Measurements from ENCODE around the gene TAC1. TPM values are rescaled to one million over a fixed set of nuclear protein-coding genes. Genes with fewer than 3 reads are reported as not detected.
"Not testable (repeated sequence)": the region's sequence is repeated elsewhere in the genome, so short reads cannot be mapped to it uniquely, and the experiment has no call there.

Gene TAC1
- total RNA-seq, 1 donor from 2014 or later, result not detected

DNA sequence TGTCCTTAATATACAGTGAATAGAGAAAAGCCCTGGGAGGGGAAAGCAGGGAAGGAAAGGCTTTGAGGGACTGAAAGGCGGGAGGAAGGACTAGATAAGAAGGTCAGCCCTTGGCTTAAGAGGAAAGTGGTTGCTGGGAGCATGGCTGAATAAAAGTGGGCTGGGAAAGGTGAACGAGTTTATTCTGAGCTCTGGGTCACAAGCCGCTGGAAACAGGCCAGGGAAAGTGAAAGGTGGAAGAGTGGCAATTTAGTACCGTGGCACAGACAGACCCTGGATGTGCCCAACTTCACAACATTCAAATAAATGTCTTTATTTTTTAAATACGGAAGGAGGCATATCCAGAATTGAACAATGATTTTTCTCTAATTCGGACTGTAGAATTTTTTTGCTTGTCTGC lies 39.7 kb downstream of the TAC1 start:
- H3K36me3 ChIP-seq, result no peaks in the 10 kb centered on the region
- no peaks in the 10 kb centered on the region for H3K4me1 ChIP-seq
- intact Hi-C loops (cut with micrococcal nuclease), result no loop called here
- H3K27me3 ChIP-seq (ENCODE audit: low read depth), result no peaks in the 10 kb centered on the region
- H3K9me3 ChIP-seq (replicated peaks), result no peaks in the 10 kb centered on the region
- TF ChIP-seq, protein P1, sequence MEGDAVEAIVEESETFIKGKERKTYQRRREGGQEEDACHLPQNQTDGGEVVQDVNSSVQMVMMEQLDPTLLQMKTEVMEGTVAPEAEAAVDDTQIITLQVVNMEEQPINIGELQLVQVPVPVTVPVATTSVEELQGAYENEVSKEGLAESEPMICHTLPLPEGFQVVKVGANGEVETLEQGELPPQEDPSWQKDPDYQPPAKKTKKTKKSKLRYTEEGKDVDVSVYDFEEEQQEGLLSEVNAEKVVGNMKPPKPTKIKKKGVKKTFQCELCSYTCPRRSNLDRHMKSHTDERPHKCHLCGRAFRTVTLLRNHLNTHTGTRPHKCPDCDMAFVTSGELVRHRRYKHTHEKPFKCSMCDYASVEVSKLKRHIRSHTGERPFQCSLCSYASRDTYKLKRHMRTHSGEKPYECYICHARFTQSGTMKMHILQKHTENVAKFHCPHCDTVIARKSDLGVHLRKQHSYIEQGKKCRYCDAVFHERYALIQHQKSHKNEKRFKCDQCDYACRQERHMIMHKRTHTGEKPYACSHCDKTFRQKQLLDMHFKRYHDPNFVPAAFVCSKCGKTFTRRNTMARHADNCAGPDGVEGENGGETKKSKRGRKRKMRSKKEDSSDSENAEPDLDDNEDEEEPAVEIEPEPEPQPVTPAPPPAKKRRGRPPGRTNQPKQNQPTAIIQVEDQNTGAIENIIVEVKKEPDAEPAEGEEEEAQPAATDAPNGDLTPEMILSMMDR (IDR thresholded peaks at IDR 0.05; ENCODE audit: borderline replicate concordance), result no peak
- H3K4me3 ChIP-seq, result no peak overlapping the region
- H3K27ac ChIP-seq (replicated peaks), result no peak overlapping the region
- no peak for DNase-seq

DNA sequence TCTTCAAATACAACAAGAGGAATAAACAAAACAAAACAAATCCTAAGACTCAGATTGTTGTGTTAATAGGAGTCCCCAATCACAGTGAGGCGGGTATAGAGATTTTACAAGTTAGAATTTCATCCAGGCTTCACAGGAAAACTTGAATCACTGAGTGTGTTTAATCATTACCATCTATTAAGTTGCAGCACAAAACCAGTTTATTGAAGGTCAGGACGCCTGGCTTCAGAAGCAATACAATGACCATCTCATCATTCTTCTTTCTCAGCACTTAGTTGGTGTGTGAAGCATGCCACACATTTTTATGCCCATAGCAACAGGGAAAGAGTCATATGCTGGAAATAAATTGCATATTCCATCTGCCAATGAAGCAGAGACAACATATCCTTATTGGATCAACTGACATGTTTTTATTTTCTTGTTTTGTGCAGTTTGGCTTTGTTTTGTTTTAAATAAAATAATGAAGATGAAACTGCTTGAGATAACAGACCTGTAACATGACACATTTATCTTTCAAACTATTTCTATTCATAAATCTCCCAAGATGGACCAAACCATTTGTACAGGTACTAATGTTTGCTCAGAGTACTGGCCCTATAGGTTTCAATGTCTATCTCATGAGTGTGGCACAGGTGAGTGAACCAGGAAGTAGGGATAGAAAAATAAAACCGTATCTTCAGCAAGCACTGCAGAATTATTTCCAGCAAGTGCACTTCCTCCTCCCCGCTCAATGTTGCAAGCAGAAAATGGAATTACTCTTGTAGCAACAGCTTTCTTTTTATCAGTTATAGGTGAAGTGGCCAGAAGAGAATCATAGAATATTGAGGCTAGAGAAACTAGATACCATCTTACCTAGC lies 40.4 kb downstream of the TAC1 start:
- Histone ChIP-seq H3K4me1 (no peaks in the 10 kb centered on the region), H3K27me3 (ENCODE audit: low read depth) (no peaks in the 10 kb centered on the region), H3K4me3 (no peak overlapping the region), H3K9me3 (replicated peaks) (no peaks in the 10 kb centered on the region), H3K27ac (replicated peaks) (no peak overlapping the region), H3K36me3 (no peaks in the 10 kb centered on the region)
- TF ChIP-seq, protein P1 (IDR thresholded peaks at IDR 0.05; ENCODE audit: borderline replicate concordance), result no peak
- DNase-seq, result no peak
- intact Hi-C loops (cut with micrococcal nuclease), result no loop called here

DNA sequence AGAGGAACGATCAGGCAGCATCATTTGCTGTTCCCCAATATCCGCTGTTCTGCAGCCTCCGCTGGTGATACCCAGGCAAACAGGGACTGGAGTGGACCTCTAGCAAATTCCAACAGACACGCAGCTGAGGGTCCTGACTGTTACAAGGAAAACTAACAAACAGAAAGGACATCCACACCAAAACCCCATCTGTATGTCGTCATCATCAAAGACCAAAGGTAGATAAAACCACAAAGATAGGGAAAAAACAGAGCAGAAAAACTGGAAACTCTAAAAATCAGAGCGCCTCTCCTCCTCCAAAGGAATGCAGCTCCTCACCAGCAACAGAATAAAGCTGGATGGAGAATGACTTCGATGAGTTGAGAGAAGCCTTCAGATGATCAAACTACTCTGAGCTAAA lies 54.5 kb downstream of the TAC1 start:
- DNase-seq; H3K4me1 ChIP-seq; H3K4me3 ChIP-seq; H3K27ac ChIP-seq (replicated peaks); H3K27me3 ChIP-seq (ENCODE audit: low read depth); intact Hi-C loops (cut with micrococcal nuclease); H3K36me3 ChIP-seq: not testable (repeated sequence)
- H3K9me3 ChIP-seq (replicated peaks), result peaks cover 37% of the 10 kb centered on the region

Other genes with a start within 250 kb of the TAC1 start
- 6.7 TPM for gene ASNS, start 140.3 kb downstream of the TAC1 start, total RNA-seq